GM18867 (cell line): ENCODE data around the gene TUBGCP3.
"Not testable (repeated sequence)": the region's sequence is repeated elsewhere in the genome, so short reads cannot be mapped to it uniquely, and the experiment has no call there.

ENCODE experiments used
- ATAC-seq: cut with Tn5 transposase; IDR thresholded peaks from one replicate; pipeline ENCODE4 v1.9.1; 2021; ENCODE audit warnings: mild to moderate bottlenecking, moderate library complexity; ENCODE audit not compliant: unreplicated experiment

The TUBGCP3 gene

DNA sequence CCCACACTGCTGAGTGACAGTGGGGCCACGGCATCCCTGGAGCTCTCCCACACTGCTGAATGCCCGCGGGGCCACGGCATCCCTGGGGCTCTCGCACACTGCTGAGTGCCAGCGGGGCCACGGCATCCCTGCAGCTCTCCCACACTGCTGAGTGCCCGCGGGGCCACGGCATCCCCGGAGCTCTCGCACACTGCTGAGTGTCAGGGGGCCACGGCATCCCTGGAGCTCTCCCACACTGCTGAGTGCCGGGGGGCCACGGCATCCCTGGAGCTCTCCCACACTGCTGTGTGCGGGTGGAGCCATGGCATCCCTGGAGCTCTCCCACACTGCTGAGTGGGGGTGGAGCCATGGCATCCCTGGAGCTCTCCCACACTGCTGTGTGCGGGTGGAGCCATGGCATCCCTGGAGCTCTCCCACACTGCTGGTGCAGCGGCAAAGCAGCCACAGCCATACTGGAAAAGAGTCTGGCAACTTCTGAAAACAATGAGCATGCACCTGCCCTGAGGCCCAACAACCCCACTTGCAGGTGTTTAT lies 8.6 kb downstream of the TUBGCP3 start:
- ATAC-seq = no peak

- no peak for ATAC-seq
Observed at GRCh38 chr13:112576768-112577167, 11.2 kb downstream of the TUBGCP3 start.

GRCh38 chr13:112576191-112576590 lies 11.8 kb downstream of the TUBGCP3 start:
- ATAC-seq = no peak

DNA sequence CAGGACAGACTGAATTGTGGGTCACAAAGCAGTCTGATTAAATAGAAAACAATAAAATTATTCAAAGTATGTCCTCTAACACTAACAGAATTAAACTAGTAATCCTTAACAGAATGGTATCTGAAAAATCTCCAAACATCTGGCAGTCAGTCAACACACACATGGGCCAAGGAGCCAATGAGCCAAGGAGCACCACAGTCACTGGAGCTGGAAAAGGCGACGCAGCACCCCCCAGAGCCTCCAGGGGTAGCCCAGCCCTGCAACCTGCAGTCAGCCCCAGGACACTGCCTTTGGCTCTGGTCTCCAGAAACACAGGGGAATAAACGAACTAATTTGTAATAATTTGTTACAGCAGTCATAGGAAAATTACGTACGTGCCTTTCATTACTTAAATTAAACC lies 12.3 kb downstream of the TUBGCP3 start:
- ATAC-seq = no peak

GRCh38 chr13:112574834-112575613 lies 12.9 kb downstream of the TUBGCP3 start:
- no peak for ATAC-seq

GRCh38 chr13:112574416-112574815 lies 13.5 kb downstream of the TUBGCP3 start:
- no peak for ATAC-seq

- no peak for ATAC-seq
Observed at GRCh38 chr13:112573710-112574109, 14.2 kb downstream of the TUBGCP3 start.

- ATAC-seq = no peak
Observed at GRCh38 chr13:112572366-112572765, 15.6 kb downstream of the TUBGCP3 start.

GRCh38 chr13:112569821-112570220 lies 18.1 kb downstream of the TUBGCP3 start:
- no peak for ATAC-seq

- no peak for ATAC-seq
Observed at GRCh38 chr13:112567161-112567862, 20.6 kb downstream of the TUBGCP3 start.

- no peak for ATAC-seq
Observed at GRCh38 chr13:112562786-112563383, 25.1 kb downstream of the TUBGCP3 start.

GRCh38 chr13:112562254-112562653 lies 25.7 kb downstream of the TUBGCP3 start:
- ATAC-seq = no peak

DNA sequence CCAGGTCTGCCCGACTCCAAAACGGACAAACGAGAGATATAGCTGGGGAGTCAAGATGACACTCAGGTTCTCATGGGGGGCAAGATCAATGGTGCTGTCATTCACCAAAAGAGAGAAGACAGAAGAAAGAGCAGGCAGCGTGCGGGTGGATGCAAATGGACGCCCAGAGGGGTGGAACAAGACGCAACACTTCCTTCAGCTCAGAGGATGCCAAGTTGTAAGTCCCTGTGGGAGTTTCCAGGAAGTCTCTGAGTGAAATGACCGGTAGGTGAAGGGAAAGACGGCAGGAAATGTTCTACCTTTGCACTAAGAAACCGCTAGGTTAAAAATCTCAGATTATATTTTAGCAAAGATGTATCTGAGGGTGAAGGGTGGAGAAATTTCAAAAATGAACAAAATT lies 26.5 kb downstream of the TUBGCP3 start:
- no peak for ATAC-seq

- no peak for ATAC-seq
Observed at GRCh38 chr13:112558696-112559418, 29.1 kb downstream of the TUBGCP3 start.

GRCh38 chr13:112556600-112556999 lies 31.4 kb downstream of the TUBGCP3 start:
- no peak for ATAC-seq

GRCh38 chr13:112554214-112554850 lies 33.6 kb downstream of the TUBGCP3 start:
- peak; percentile 46 for ATAC-seq

GRCh38 chr13:112548975-112549374 lies 39.0 kb downstream of the TUBGCP3 start:
- ATAC-seq = not testable (repeated sequence)

DNA sequence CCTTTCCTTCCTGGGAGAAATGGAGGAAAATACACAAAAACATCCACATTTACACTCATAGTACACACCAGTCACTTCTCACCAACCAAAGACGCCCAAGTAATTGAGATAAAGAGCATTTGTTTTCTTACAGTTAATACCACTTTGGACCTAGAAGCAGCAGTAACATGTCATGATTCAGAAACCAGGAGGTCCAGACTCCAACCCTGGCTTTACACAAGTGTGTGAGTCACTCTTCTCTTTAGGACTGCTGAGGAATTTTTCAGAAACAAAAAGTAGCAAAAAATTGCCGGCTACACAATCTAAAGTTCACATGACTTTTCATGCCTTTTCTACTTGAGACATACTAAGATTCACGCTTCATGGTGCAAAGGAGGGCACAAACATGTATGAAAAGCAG lies 42.1 kb downstream of the TUBGCP3 start:
- no peak for ATAC-seq

DNA sequence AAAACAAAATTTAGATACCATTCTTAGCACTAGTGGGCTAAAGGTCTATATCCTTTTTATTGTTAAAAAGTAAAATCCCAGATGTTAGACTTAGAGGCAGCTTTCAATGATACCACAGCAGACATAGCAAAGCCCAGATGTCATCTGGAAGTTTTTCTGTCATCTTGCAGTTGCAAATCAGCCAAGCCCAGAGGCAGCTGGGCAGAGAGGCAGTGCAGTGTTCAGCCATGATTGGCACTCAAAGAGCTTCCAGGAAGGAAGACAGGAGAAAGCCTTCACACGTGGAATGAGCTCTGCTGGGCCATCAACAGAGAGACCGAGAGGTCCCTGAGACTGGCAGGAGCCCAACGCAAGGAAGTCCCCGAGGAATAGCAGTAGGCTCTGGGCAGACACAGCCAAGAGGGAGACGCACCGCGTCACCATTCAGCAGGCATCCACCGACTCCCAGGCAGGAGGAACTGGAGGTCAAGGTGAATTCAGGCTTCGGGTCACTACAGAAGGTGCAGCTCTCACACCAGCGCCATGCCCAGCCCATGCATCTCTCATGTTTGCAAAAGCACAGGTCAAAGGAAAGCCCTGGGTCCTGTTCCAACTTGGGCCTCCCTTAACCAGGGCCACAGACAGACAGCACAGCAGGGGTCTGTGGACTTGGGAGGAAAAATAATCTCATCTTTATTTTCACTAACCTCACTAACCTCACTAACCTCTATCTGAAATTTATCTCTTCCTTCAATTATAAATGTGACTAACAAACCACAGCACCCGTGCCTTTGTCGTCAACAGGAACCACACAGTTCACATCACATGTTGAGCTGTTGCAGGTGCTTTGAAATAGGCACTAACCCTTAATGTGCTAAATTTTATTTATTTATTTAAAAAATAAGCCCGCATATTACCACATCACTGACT lies 54.9 kb downstream of the TUBGCP3 start:
- ATAC-seq = no peak
